Neural cell (in vitro differentiated cells): Measurements from ENCODE around the gene IZUMO1R.

Experiments used
- CTCF ChIP-seq: fragments of 450-650 bp; IDR thresholded peaks from 2 replicates; pipeline ENCODE4 v1.5.1; 2014; ENCODE audit warnings: antibody characterized with exemption, mild to moderate bottlenecking, moderate library complexity; ENCODE audit not compliant: poor library complexity, severe bottlenecking
- EZH2 ChIP-seq: fragments of 200-600, 300-800 bp; shearing (Covaris generic), sonication (generic); IDR thresholded peaks from 2 replicates; pipeline ENCODE4 v1.6.1; 2014; ENCODE audit warnings: antibody characterized with exemption, low read length, borderline replicate concordance, mild to moderate bottlenecking; ENCODE audit not compliant: insufficient read depth, poor library complexity, severe bottlenecking
- POLR2AphosphoS5 ChIP-seq: IDR thresholded peaks from 2 replicates; pipeline ENCODE4 v1.6.1; 2012
- RAD21 ChIP-seq: fragments of 450-650 bp; conservative IDR thresholded peaks from 2 replicates; pipeline ENCODE4 v1.6.1; 2014; ENCODE audit warnings: antibody characterized with exemption, mild to moderate bottlenecking, moderate library complexity
- REST ChIP-seq: IDR thresholded peaks from 2 replicates; pipeline ENCODE4 v1.6.1; 2012; ENCODE audit warnings: borderline replicate concordance
- TAF1 ChIP-seq: IDR thresholded peaks from 2 replicates; pipeline ENCODE4 v1.6.1; 2012; ENCODE audit warnings: low read depth

GRCh38 chr11:94297985-94298576, 6.3 kb upstream of the IZUMO1R start:
- TF ChIP-seq CTCF (no peak), POLR2AphosphoS5 (no peak), TAF1 (no peak), EZH2 (no peak), REST (no peak), RAD21 (no peak)
